Measurements from ENCODE around the gene ACHE.

Gene ACHE

GRCh38 chr7:100885440-100886141 is 10.1 kb downstream of the ACHE start:
- no peak for DNase-seq (ENCODE audit: low read depth in 2 of 3, low spot score in 2 of 3)

- no peak for DNase-seq (ENCODE audit: low read depth in 2 of 3, low spot score in 2 of 3)
These were observed 10.8 kb downstream of the ACHE start for GRCh38 chr7:100884736-100885439.

DNA sequence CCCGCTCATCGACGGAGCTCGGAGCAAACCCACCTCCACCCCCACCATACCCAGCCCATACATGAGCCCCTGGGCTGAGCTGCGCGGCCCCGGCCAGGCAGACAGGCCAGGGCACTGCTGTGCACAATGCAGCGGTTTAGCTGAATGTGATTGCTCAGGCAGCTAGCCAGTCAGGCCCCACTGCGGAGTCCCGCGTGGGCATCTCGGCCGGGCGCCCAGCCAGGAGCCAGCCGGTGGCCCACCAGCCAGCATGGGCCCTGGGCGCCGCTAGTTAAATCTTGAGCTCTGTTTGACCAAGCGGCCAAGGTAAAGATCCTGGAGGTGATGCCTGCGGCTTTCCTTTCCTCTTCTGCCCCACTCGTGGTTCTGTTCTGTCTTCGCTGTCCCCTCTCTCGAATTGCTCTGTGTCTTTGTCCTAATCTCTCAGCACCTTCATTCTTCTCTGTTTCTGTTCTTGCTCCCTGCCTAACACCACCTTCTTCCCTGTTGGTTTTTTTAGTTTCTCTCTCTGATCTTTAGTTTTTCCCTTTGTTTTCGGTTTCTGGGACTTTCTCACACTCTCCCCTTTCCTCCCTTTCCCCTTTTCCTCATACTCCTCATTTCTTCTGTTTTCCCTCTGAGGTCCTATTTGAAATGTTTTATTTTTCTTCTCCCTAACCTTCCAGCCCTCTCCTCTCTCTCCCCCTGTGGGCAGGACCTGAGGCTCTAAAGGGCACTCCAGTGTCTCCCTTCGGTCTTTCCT is 12.7 kb downstream of the ACHE start:
- no peak for DNase-seq (ENCODE audit: low read depth in 2 of 3, low spot score in 2 of 3)

DNA sequence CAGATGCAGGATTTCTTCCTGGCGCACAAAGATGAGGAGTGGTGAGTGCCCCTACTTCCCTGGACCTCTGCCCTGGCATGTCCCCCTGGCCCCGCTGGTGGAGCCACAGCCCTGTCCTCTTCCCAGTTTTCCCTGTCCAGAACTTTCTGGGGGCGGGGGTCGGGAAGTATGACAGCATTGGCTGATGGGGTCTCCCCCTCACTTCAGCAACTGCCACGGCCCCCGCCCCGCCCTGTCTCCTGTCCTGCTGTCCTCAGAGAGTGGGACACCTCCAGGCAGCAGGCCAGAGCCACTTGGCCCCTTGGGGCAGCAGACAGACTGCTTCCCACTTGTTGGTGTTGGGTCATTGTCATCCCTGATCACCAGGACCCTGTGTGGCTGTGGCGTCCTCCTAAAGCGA is 13.5 kb downstream of the ACHE start:
- DNase-seq (ENCODE audit: low read depth in 2 of 3, low spot score in 2 of 3): no peak

DNA sequence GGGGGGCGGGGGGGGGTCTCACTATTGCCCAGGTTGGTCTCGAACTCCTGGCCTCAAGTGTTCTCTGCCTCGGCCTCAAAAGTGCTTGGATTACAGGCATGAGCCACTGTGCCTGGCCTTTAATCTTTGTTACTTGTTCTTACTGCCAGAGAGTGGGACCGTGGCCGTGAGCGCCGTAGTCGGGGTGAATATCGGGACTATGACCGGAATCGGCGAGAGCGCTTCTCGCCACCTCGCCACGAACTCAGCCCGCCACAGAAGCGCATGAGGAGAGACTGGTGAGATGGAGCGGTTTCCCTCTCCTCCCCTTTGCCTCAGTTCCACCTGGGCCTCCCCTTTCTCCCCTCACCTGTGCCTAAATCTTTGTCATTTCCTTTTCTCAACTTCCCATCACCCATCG is 14.6 kb downstream of the ACHE start:
- no peak for DNase-seq (ENCODE audit: low read depth in 2 of 3, low spot score in 2 of 3)

DNA sequence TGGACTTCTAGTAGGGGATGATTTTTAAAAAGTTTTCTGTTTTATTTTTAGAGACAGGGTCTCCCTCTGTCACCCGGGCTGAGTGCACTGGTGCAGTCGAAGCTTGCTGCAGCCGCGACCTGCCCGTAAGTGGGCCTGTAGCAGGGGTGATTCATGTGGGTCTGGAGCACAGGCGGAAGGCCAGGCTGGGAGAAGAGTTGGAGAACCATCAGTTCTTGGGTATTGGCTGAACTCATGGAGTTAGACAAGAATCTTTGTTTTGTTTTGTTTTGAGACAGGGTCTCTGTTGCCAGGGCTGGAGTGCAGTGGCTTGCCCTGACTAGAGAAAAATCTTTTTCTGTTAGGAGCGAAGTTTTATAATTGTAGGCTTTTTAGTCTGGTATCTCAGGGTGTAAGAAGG is 15.0 kb downstream of the ACHE start:
- no peak for DNase-seq (ENCODE audit: low read depth in 2 of 3, low spot score in 2 of 3)

- no peak for DNase-seq (ENCODE audit: low read depth in 2 of 3, low spot score in 2 of 3)
These were observed 15.9 kb downstream of the ACHE start for GRCh38 chr7:100879685-100880261.

DNA sequence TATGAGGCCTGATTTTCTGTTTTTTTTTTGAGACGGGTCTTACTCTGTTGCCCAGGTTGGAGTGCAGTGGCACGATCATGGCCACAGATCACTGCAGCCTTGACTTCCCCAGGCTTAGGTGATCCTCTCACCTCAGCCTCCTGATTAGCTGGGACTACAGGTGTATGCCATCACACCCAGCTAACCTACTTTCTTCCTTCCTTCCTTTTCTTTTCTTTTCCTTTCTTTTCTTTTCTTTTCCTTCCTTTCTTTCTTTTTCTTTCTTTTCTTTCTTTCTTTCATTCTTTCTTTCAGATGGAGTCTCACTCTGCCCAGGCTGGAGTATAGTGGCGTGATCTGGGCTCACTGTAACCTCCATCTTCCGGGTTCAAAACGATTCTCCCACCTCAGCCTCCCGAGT is 17.0 kb downstream of the ACHE start:
- DNase-seq (ENCODE audit: low read depth in 2 of 3, low spot score in 2 of 3): no peak

GRCh38 chr7:100878013-100878412 is 17.7 kb downstream of the ACHE start:
- no peak for DNase-seq (ENCODE audit: low read depth in 2 of 3, low spot score in 2 of 3)

- DNase-seq (ENCODE audit: low read depth in 2 of 3, low spot score in 2 of 3): no peak
These were observed 20.3 kb downstream of the ACHE start for GRCh38 chr7:100875356-100875751.

GRCh38 chr7:100874577-100875355 is 20.9 kb downstream of the ACHE start, which contains the start of gene SRRT:
Gene SRRT, plus strand, starts transcription at chr7:100875103. Its CDS starts 488 bp downstream, at chr7:100875591.
- DNase-seq (ENCODE audit: low read depth in 2 of 3, low spot score in 2 of 3): peak; percentile 92 to 97 (median 93)

DNA sequence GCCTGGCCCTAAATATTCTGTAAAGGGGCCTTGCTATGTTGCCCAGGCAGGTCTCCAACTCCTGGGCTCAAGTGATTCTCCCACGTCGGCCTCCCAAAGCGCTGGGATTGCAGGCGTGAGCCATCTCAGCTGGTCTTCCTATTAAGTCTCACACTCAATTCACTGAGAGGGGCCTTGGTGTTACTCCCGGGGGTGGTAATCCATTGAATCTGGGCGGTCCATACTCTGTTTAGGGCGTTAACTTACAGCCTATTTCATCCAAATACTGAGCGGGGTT is 21.4 kb downstream of the ACHE start:
- no peak for DNase-seq (ENCODE audit: low read depth in 2 of 3, low spot score in 2 of 3)

- DNase-seq (ENCODE audit: low read depth in 2 of 3, low spot score in 2 of 3): no peak
These were observed 21.9 kb downstream of the ACHE start for GRCh38 chr7:100873599-100874299.

DNA sequence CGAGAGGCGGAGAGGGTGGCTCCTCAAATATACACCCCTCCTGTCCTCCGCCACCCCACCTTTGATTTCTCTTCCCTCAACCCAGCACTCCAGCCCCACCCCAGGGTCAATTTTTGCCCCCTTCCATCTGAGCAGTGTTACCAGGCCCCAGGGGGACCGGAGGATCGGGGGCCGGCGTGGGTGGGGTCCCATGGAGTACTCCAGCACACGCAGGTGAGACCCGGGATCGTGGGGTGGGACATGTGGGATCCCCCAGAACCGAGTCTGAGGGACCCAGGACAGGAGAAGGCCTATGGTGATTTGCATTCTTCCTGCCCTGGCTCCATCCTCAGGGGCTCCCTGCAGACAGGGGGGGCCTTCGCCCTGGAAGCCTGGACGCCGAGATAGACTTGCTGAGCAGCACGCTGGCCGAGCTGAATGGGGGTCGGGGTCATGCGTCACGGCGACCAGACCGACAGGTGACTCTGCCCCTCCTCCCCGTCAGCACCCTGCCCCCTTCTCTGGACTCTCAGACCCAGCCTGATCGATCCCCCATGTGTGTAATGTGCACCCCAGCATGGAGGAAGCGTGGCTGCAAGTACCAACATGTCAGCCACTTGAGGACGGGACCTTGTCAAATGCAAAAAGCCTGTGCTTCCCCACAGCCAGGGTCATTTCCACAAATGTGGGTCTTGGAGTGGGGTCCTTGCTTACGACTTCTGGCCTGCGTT is 27.8 kb downstream of the ACHE start:
- no peak for DNase-seq (ENCODE audit: low read depth in 2 of 3, low spot score in 2 of 3)

- DNase-seq (ENCODE audit: low read depth in 2 of 3, low spot score in 2 of 3): peak in 2 of 3 experiments; percentile 41 to 51
These were observed 28.5 kb downstream of the ACHE start, which contains the start of gene TRIP6 for GRCh38 chr7:100867040-100867775. Gene TRIP6, plus strand, starts transcription at chr7:100867387. Its CDS starts 111 bp downstream, at chr7:100867498.

GRCh38 chr7:100866729-100867039 is 29.0 kb downstream of the ACHE start:
- DNase-seq (ENCODE audit: low read depth in 2 of 3, low spot score in 2 of 3): no peak

- no peak for DNase-seq (ENCODE audit: low read depth in 2 of 3, low spot score in 2 of 3)
These were observed 29.6 kb downstream of the ACHE start for GRCh38 chr7:100865938-100866728.

DNA sequence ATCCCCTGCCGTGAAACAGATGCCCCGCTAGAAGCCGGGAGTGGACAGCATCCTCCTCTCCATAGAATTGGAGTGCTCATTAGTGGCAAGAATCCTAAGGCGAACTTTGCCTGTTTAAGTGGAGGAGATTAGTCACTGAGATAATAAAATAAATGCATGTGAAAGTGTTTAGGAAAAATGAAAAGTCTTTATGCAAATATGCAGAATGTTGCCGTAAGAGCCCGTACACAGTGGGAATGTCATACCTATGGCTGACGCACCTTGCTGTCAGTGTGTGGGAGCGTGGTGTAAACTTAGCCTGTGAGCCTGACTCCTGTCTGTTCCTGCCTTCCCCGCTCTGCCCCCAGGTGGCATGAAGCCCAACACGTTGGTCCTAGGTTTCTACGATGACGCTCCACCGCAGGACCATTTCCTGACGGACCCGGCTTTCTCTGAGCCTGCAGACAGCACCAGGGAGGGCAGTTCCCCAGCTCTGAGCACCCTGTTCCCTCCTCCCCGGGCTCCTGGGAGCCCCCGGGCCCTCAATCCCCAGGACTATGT is 30.2 kb downstream of the ACHE start:
- DNase-seq (ENCODE audit: low read depth in 2 of 3, low spot score in 2 of 3): no peak

Measured in activated CD8-positive, alpha-beta memory T cell treated with anti-CD3 and anti-CD28 coated beads for 48 hours (primary cell).